ENCODE measurements around the gene RPS2.
"Not testable (repeated sequence)": the region's sequence is repeated elsewhere in the genome, so short reads cannot be mapped to it uniquely, and the experiment has no call there.

The RPS2 gene

DNA sequence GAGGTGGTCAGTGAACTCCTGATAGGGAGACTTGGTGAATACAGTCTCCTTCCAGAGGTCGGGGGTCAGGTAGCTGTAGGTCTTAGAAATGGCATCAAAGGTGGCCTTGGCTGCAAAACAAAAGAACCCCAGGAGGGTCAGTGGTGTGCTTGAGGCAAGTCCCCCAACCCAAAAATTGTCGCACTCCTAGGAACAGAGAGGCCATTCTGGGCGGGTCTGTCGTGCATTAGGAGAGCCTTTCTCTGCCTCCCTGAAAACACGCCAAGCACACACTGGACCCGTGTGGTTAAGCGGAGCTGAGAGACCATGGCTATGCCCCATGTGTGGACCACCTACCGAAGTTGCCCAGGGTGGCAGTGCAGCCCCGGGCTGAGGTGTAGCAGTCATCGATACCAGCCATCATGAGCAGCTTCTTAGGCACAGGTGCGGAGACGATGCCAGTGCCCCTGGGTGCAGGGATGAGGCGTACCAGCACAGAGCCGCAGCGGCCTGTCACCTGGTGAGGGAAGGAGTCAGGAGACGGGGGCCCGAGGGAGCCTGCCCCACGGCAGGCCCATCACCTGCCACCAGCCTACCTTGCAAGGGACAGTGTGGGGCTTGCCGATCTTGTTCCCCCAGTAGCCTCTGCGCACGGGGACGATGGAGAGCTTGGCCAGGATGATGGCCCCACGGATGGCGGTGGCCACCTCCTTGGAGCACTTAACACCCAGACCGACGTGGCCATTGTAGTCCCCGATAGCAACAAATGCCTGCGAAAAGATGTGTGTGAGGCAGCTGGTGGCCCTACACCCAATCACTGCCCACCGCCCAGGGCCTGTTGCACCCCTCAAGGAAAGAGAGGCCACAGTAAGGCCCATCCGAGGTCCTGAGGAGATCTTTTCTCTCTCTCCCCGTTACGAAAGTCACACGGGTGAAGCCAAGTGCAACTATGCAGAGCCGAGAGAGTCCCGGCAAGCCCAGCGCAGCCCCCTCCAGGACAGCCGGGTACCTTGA, 2.2 kb downstream of the RPS2 start:
- not testable (repeated sequence) for DNase-seq

- peak; percentile 55 for DNase-seq
Measured at GRCh38 chr16:1961651-1962067, 3.0 kb downstream of the RPS2 start.

DNA sequence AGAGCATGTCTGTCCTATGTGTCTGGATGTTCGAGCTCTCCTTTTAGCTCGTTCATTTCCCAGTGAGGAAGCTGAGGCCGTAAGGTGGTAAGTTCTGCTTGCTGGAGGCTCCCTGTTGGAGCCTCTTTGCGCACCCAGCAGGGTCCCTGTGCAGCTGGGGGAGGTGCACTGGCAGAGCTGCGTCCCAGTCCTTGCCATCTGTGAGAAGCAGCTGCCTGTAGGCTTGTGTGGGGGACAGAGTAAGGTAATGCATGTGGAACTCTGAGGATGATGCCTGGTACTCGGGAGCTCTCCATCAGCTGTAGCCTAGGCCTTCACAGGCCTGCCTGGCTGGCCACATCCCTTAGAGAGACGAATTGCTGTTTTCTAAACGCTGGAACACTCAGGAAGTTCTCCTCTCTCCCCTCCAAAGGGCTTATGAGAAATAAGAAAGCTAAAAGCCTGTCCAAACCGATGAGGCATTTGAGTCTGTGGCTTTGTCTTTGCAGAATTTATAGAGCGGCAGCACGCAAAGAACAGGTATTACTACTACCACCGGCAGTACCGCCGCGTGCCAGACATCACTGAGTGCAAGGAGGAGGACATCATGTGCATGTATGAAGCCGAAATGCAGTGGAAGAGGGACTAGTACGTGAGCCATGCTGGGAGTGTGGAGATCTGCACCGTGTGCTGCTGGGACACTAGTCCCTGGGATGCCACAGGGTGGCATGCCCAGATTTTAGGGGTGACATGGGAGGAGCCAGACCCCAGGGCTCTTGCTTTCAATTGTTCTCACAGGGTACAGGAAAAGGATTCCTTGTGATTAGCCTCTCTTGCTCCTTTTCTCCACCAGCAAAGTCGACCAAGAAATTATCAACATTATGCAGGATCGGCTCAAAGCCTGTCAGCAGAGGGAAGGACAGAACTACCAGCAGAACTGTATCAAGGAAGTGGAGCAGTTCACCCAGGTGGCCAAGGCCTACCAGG, 3.7 kb downstream of the RPS2 start:
- peak; percentile 90 for DNase-seq

DNA sequence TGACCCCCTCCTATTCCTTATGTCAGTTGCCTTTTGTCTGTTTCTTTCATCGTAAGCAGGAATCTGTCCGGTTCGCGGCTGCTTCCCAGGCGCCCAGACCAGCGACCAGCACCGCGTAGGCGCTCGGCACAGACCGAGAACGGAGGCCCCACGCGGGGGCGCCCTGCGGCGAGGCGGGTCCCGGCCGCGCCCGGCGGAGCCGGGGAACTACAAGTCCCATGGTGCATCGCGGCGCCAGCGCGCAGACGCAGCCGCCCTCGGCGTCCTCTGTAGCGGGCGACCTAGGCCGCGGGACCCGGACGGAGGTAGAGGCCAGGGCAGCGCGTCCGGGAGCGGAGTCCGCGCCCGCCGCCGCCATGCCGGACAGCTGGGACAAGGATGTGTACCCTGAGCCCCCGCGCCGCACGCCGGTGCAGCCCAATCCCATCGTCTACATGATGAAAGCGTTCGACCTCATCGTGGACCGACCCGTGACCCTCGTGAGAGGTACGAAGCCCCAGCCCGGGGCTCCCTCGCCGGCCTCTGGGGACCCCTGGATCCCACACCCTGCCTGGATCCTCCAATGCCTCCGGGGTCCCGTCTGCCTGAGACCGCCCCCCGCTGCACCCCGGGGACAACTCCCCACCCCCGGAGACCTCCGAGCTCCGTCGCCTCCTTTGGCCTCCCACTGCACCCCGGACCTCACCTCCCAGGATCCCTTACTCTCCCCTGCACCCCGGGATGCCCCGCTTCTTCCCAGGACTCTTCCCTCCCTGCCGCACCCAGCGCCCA, 5.2 kb downstream of the RPS2 start, which contains the start of gene NDUFB10:
NDUFB10 (plus strand) TSS at position 270 of the 771 bp plus-strand sequence; CDS start at position 357, 87 bp downstream.
- DNase-seq: peak; percentile 95

DNA sequence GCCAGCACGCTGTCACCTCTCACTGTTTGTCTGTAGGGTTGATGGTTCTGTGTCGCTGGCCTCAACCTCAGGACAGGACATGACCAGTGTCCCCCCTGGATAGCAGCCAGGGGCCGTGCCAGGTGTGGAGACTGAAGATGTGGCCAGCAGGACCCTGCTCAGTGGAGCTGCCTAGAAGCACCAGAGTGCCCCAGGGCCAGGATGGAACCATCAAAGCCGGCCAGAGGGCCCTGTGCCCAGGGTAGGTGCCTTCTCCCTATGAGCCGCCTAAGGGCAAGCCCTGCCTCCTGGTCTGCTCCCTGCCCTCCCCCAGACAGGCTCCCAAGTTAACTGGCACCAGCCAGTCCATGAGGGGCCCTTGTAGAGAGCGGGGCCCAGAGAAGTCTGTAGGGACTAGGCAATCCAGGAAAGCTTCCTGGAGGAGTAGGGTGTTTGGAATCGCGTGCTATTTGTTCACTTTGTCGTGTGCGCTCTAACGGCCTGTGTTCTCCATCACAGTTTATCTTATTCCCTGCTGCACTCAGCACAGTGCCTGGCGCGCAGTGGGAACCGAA, 5.8 kb downstream of the RPS2 start:
- no peak for DNase-seq

DNA sequence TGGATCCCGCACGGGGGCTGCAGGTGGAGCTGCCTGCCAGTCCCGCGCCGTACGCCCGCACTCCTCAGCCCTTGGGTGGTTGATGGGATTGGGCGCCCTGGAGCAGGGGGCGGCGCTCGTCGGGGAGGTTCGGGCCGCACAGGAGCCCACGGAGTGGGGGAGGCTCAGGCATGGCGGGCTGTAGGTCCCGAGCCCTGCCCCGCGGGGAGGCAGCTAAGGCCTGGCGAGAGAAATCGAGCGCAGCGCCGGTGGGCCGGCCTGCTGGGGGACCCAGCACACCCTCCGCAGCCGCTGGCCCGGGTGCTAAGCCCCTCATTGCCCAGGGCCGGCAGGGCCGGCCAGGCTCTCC, 6.5 kb downstream of the RPS2 start:
- DNase-seq: not testable (repeated sequence)

- DNase-seq: not testable (repeated sequence)
Measured at GRCh38 chr16:1957434-1958142, 7.0 kb downstream of the RPS2 start.

GRCh38 chr16:1953734-1954133, 10.9 kb downstream of the RPS2 start:
- DNase-seq: no peak

GRCh38 chr16:1950559-1950958, 14.1 kb downstream of the RPS2 start:
- no peak for DNase-seq

DNA sequence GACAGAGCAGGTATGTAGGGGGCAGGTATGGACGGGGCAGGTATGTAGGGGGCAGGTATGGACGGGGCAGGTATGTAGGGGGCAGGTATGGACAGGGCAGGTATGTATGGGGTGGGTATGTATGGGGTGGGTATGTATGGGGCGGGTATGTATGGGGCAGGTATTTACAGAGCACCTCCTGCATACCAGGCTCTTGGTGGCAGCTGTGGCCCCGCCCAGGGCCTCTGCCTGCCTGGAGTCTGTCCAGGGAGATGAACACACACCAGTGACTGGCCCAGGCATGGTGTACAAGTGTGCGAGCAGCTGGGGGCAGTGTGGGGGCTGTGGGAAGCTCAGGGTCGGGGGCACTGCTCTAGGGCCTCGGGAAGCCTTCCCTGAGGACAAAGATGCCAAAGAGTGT, 14.6 kb downstream of the RPS2 start:
- no peak for DNase-seq

- no peak for DNase-seq
Measured at GRCh38 chr16:1949507-1949906, 15.1 kb downstream of the RPS2 start.

DNA sequence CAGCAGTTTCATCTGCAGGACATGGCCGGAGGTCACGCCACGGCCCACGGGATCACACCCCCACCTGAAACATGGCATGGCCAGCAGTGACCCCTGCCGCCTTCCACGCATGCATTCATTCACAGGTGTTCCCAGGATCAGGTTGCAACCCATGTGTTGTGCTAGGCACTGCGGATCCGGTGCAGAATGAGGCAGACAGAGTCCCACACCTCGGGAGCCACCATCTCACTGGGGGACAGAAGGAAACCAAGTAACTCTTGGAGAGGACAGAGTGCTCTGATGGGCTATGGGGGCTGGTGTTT, 17.3 kb downstream of the RPS2 start:
- DNase-seq: no peak

DNA sequence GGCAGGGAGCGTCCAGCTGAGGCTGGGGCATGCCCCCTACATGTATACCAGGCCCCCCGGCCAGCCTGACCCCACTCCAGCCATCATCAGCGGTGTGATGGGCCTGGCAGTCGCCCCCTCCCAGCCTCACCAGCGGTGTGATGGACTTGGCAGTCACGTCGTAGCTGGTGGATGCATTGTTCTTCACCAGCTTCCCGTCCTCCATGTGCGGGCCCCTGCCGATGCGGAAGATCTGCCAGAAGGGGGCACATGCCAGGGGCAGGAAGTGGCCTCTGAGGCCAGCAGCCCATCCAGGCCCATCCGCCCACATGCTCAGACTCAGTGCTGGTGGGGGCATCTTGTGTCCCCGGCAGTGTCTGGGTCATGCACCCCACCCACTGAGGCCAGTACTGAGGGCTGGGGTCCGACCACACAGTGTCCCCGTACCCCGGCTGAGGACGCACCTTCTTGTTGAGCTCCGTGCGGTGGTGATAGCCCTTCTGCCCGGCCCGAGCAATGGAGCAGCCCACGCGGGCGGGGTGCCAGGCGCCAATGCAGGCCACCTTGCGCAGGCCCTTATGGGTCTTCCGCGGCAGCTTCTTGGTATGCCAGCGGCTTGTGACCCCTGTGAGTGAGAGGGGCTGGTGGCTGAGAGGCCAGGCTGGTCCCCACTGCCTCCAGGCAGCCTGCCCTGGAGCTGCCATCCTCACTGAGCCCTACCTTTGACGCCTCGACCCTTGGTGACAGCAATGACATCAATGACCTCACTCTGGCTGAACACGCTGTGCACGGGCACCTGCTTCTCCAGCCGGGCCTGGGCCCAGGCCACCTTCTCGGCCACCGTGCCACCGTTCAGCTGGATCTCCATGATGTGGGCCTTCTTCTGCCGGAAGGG, 17.9 kb downstream of the RPS2 start:
- no peak for DNase-seq

- DNase-seq: no peak
Measured at GRCh38 chr16:1945559-1946391, 18.9 kb downstream of the RPS2 start.

GRCh38 chr16:1944612-1945199, 19.9 kb downstream of the RPS2 start:
- DNase-seq: no peak

- peak; percentile 100 for DNase-seq
Measured at GRCh38 chr16:1942810-1943726, 21.6 kb downstream of the RPS2 start, which contains the start of gene MSRB1. MSRB1 (minus strand) TSS chr16:1943199; CDS start chr16:1943156, 43 bp downstream.

- peak; percentile 28 for DNase-seq
Measured at GRCh38 chr16:1942047-1942809, 22.4 kb downstream of the RPS2 start.

All from NCI-H69 (cell line).